Osteoblast (primary cell): Measurements from ENCODE around the gene OR4D2. TPM values are rescaled to one million over a fixed set of nuclear protein-coding genes. Genes with fewer than 3 reads are reported as not detected.
"Not testable (repeated sequence)": the region's sequence is repeated elsewhere in the genome, so short reads cannot be mapped to it uniquely, and the experiment has no call there.

Source experiments
- DNase-seq: peaks from one replicate; pipeline ENCODE4 v3.0.0; 2011; ENCODE audit warnings: low spot score, mixed read lengths; ENCODE audit not compliant: insufficient read length; ENCODE audit errors: missing footprints
- H2AFZ ChIP-seq: 2 replicates; pipeline ENCODE4 v1.6.0; 2011; ENCODE audit warnings: mild to moderate bottlenecking, low read length
- H3K27ac ChIP-seq: 2 replicates; pipeline ENCODE4 v1.5.1; 2011; ENCODE audit warnings: mild to moderate bottlenecking, low read depth, low read length, moderate library complexity
- H3K27me3 ChIP-seq: 2 replicates; pipeline ENCODE4 v1.6.0; 2012; ENCODE audit warnings: mild to moderate bottlenecking, control low read depth, inconsistent platforms, low read length, moderate library complexity; ENCODE audit not compliant: insufficient read depth
- H3K36me3 ChIP-seq: 2 replicates; pipeline ENCODE4 v1.5.1; 2011; ENCODE audit warnings: mild to moderate bottlenecking, low read length, control low read depth, moderate library complexity; ENCODE audit not compliant: insufficient read depth
- H3K4me1 ChIP-seq: 2 replicates; pipeline ENCODE4 v1.5.1; 2011; ENCODE audit warnings: mild to moderate bottlenecking, low read length, control low read depth, moderate library complexity; ENCODE audit not compliant: insufficient read depth
- H3K4me2 ChIP-seq: 2 replicates; pipeline ENCODE4 v1.6.0; 2011; ENCODE audit warnings: mild to moderate bottlenecking, low read length; ENCODE audit not compliant: insufficient read depth
- H3K4me3 ChIP-seq: fragments of 200-600 bp; sonication (generic); 3 replicates; pipeline ENCODE4 v1.5.1; 2012; ENCODE audit warnings: mild to moderate bottlenecking, low read length, inconsistent platforms; ENCODE audit not compliant: insufficient read depth
- H3K79me2 ChIP-seq: 2 replicates; pipeline ENCODE4 v1.6.0; 2012; ENCODE audit warnings: mild to moderate bottlenecking, low read length, control low read depth, inconsistent platforms; ENCODE audit not compliant: insufficient read depth
- H3K9me3 ChIP-seq: 2 replicates; pipeline ENCODE4 v1.5.1; 2011; ENCODE audit warnings: low read depth, low read length, control low read depth
- H4K20me1 ChIP-seq: 2 replicates; pipeline ENCODE4 v1.6.0; 2012; ENCODE audit warnings: mild to moderate bottlenecking, low read length, control low read depth; ENCODE audit not compliant: insufficient read depth
- total RNA-seq: library from RNA; depleted of rRNA; stranded (reverse); fragments of >200 nt; gene quantifications from 2 replicates; pipeline ENCODE4 v1.2.3, GENCODE V29; 2012
- TF ChIP-seq, protein P1 (sequence below): IDR thresholded peaks from 2 replicates; pipeline ENCODE4 v1.5.1; 2011; ENCODE audit warnings: mild to moderate bottlenecking, low read depth, low read length, moderate library complexity; ENCODE audit errors: extremely low read depth

Gene OR4D2
- total RNA-seq, 1 donor: not detected

DNA sequence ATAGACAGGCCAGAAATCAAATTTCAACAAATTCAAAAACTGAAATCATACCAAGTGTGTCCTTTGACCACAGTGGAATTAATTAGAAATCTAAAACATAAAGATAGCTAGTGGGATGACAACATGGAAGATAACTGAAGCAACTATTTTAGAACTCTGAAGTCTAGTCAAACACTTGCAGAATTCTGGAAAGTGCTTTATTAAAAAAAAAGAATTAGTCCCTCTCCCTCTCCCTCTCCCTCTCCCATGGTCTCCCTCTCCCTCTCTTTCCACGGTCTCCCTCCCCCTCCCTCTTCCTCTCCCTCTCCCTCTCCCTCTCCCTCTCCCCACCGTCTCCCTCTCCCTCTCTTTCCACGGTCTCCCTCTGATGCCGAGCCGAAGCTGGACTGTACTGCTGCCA, 25.3 kb upstream of the OR4D2 start:
- H2AFZ ChIP-seq: no peak overlapping the region
- H3K79me2 ChIP-seq: no peaks in the 10 kb centered on the region
- no peaks in the 10 kb centered on the region for H3K36me3 ChIP-seq
- no peaks in the 10 kb centered on the region for H3K27me3 ChIP-seq
- no peaks in the 10 kb centered on the region for H3K9me3 ChIP-seq
- H3K4me2 ChIP-seq: no peak overlapping the region
- no peak for DNase-seq
- no peak overlapping the region for H3K4me3 ChIP-seq
- no peaks in the 10 kb centered on the region for H4K20me1 ChIP-seq
- TF ChIP-seq, protein P1, sequence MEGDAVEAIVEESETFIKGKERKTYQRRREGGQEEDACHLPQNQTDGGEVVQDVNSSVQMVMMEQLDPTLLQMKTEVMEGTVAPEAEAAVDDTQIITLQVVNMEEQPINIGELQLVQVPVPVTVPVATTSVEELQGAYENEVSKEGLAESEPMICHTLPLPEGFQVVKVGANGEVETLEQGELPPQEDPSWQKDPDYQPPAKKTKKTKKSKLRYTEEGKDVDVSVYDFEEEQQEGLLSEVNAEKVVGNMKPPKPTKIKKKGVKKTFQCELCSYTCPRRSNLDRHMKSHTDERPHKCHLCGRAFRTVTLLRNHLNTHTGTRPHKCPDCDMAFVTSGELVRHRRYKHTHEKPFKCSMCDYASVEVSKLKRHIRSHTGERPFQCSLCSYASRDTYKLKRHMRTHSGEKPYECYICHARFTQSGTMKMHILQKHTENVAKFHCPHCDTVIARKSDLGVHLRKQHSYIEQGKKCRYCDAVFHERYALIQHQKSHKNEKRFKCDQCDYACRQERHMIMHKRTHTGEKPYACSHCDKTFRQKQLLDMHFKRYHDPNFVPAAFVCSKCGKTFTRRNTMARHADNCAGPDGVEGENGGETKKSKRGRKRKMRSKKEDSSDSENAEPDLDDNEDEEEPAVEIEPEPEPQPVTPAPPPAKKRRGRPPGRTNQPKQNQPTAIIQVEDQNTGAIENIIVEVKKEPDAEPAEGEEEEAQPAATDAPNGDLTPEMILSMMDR: no peak
- H3K4me1 ChIP-seq: no peaks in the 10 kb centered on the region
- no peak overlapping the region for H3K27ac ChIP-seq

DNA sequence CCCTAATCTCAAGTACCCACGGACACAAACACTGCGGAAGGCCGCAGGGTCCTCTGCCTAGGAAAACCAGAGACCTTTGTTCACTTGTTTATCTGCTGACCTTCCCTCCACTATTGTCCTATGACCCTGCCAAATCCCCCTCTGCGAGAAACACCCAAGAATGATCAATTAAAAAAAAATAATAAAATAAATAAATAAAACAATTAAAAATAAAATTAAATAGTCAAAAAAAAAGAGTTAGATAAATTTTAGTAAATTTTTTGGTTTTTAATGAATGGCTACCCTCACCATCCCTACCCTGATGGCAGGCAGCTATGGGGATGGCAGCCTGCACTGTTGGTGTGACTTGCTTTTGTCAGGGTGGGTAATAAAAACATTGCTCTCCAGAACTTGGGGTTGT, 23.4 kb upstream of the OR4D2 start:
- not testable (repeated sequence) for H3K9me3 ChIP-seq, H3K27ac ChIP-seq, H3K27me3 ChIP-seq, DNase-seq, H3K4me3 ChIP-seq, H4K20me1 ChIP-seq, H3K79me2 ChIP-seq, H2AFZ ChIP-seq, H3K4me1 ChIP-seq, H3K36me3 ChIP-seq, H3K4me2 ChIP-seq

DNA sequence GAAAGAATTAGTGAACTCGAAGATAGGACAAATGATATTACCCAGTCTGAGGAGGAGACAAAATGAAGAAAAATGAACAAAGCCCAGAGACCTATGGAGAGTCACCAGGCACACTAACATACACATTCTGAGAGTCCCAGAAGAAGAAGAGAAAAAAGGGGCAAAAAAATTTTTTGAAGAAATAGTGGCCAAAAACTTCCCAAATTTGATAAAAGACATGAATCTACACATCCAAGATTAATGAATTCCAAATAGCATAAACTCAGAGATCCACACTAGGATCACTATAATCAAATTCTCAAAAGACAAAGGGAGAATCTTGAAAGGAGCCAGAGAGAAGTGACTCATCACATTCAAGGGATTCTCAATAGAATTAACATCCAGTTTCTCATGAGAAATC, 22.0 kb upstream of the OR4D2 start:
- Histone ChIP-seq H3K79me2 (no peaks in the 10 kb centered on the region), H3K27me3 (peaks cover 7% of the 10 kb centered on the region), H3K9me3 (no peaks in the 10 kb centered on the region), H2AFZ (no peak overlapping the region), H3K4me3 (no peak overlapping the region), H3K4me1 (no peaks in the 10 kb centered on the region), H3K27ac (no peak overlapping the region), H3K36me3 (no peaks in the 10 kb centered on the region), H4K20me1 (no peaks in the 10 kb centered on the region), H3K4me2 (no peak overlapping the region)
- DNase-seq: no peak
- TF ChIP-seq, protein P1: no peak

DNA sequence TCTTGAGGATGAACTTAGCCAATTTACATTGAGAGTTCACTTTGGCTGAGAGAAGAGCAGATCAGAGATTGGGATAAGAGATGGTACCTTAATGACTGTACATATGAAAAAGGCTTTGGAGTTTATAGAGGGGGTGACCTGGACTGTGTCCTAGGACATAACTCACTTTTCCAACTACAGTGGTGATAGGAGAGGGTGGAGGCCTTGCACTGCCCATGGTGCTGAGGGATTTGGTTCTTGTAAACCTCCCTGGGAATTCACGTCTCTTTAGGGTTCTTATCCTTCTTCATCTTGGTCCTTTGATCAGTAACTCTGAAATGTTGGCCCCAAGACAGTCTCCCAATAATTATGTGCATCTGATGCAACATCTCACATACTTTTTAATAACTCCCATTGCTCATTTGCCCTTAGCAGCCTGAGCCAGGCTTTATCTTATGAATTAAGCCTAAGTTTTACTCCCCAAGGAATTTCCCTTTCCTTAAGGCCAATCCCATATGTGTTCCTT, 18.8 kb upstream of the OR4D2 start, which contains the start of gene OR4D1:
OR4D1 (plus strand) TSS at position 455 of the 505 bp plus-strand sequence. CDS start 6,770 bp downstream, outside the sequence.
- peaks cover 7% of the 10 kb centered on the region for H3K27me3 ChIP-seq
- no peak within 1 kb of the TSS for H3K4me3 ChIP-seq
- H3K4me2 ChIP-seq: no peak within 1 kb of the TSS
- H2AFZ ChIP-seq: no peak within 1 kb of the TSS
- no peak for DNase-seq
- H3K27ac ChIP-seq: no peak within 1 kb of the TSS
- H3K4me1 ChIP-seq: no peaks in the 10 kb centered on the region
- TF ChIP-seq, protein P1: no peak
- H3K36me3 ChIP-seq: no peaks in the 10 kb centered on the region
- H4K20me1 ChIP-seq: no peaks in the 10 kb centered on the region
- H3K79me2 ChIP-seq: no peaks in the 10 kb centered on the region
- H3K9me3 ChIP-seq: no peaks in the 10 kb centered on the region
